K562 (cell line): ENCODE data around the gene COL9A3. TPM values are rescaled to one million over a fixed set of nuclear protein-coding genes. Genes with fewer than 3 reads are reported as not detected.
A peak's percentile ranks its signal among the peaks of the same experiment; 100 is the strongest.

ENCODE experiments used
- ARHGAP35 ChIP-seq: fragments of 450-650 bp; IDR thresholded peaks from 2 replicates; pipeline ENCODE4 v1.6.1; 2018; ENCODE audit not compliant: partially characterized antibody
- BACH1 ChIP-seq: fragments of 200-800 bp; sonication (Bioruptor generic); IDR thresholded peaks from 2 replicates; pipeline ENCODE4 v1.6.1; 2016; ENCODE audit warnings: missing genetic modification characterization, missing compliant biosample characterization
- EP400 ChIP-seq: fragments of 450-650 bp; IDR thresholded peaks from 2 replicates; pipeline ENCODE4 v1.6.1; 2017; ENCODE audit warnings: antibody characterized with exemption, mild to moderate bottlenecking, moderate library complexity
- ETV6 ChIP-seq, 3 experiments: fragments of 150-350 bp in 1 of 3; sonication (generic) in 1 of 3; formaldehyde crosslinking in 1 of 3; IDR thresholded peaks; 2 replicates each; pipeline versions ENCODE4 v1.6.1 to v1.8.0; 2014 to 2022; ENCODE audit warnings: borderline replicate concordance in 2 of 3, low read depth in 2 of 3, antibody characterized with exemption in 1 of 3, low read length in 1 of 3, mild to moderate bottlenecking in 1 of 3, missing genetic modification reagents in 1 of 3
- HDGF ChIP-seq: fragments of 450-650 bp; IDR thresholded peaks from 2 replicates; pipeline ENCODE4 v1.6.1; 2016
- LCOR ChIP-seq: sonication (generic); formaldehyde crosslinking; IDR thresholded peaks from 2 replicates; pipeline ENCODE4 v1.8.0; 2022; ENCODE audit warnings: mild to moderate bottlenecking, missing genetic modification reagents
- MTA2 ChIP-seq: fragments of 450-650 bp; IDR thresholded peaks from 2 replicates; pipeline ENCODE4 v1.6.1; 2016; ENCODE audit warnings: low read depth
- SIN3A ChIP-seq, 2 experiments: fragments of 150-350 bp in 1 of 2; IDR thresholded peaks; 2 replicates each; pipeline ENCODE4 v1.6.1; 2011 to 2016; ENCODE audit warnings: borderline replicate concordance in 2 of 2, low read depth in 2 of 2, low read length in 2 of 2, mild to moderate bottlenecking in 2 of 2, moderate library complexity in 2 of 2; ENCODE audit not compliant: control insufficient read depth in 1 of 2
- SMC3 ChIP-seq: conservative IDR thresholded peaks from 2 replicates; pipeline ENCODE4 v1.6.1; 2011; ENCODE audit warnings: low read depth, low read length, improper control_type of control experiment; ENCODE audit not compliant: insufficient read depth
- TAF7 ChIP-seq: fragments of 450-650 bp; IDR thresholded peaks from 2 replicates; pipeline ENCODE4 v1.6.1; 2016; ENCODE audit warnings: missing genetic modification characterization, missing compliant biosample characterization
- TAF9B ChIP-seq: fragments of 450-650 bp; IDR thresholded peaks from 2 replicates; pipeline ENCODE4 v1.6.1; 2018; ENCODE audit warnings: mild to moderate bottlenecking; ENCODE audit not compliant: partially characterized antibody
- ZFP1 ChIP-seq: fragments of 450-650 bp; formaldehyde crosslinking; IDR thresholded peaks from 2 replicates; pipeline ENCODE4 v1.4.0; 2020; ENCODE audit warnings: mild to moderate bottlenecking, mixed read lengths
- ZNF23 ChIP-seq: fragments of 250-450 bp; sonication (Bioruptor Pico); IDR thresholded peaks from 2 replicates; pipeline ENCODE4 v1.4.0; 2020; ENCODE audit warnings: mild to moderate bottlenecking
- ZNF316 ChIP-seq: fragments of 450-650 bp; IDR thresholded peaks from 2 replicates; pipeline ENCODE4 v1.6.1; 2016
- ZNF384 ChIP-seq: IDR thresholded peaks from 2 replicates; pipeline ENCODE4 v1.6.1; 2012; ENCODE audit warnings: low read depth, low read length, improper control_type of control experiment
- polyA plus RNA-seq, 8 experiments: library from polyadenylated mRNA; depleted of rRNA in 4 of 8; stranded (reverse) in 5 of 8; unstranded in 3 of 8; fragments of >200 nt; fragmentation: Nextera tagmentation in 2 of 8; fragmentation: Illumina TruSeq in 1 of 8; extraction: Ambion mirVana in 2 of 8; extraction: Trizol in 1 of 8; gene quantifications; 2 replicates each; pipeline versions ENCODE4 v1.2.1 to v1.2.3, GENCODE V29; 2011 to 2014; ENCODE audit warnings: inconsistent platforms in 1 of 8, missing spikeins in 1 of 8
- total RNA-seq, 7 experiments: library from RNA; depleted of rRNA in 6 of 7; stranded (reverse); fragments of >200 nt in 6 of 7; fragmentation: Illumina TruSeq in 2 of 7; extraction: Trizol in 2 of 7; gene quantifications; 2 replicates each; pipeline versions ENCODE4 v1.2.1 to v1.2.3, GENCODE V29; 2011 to 2021; ENCODE audit warnings: low replicate concordance in 1 of 7
- TF ChIP-seq, protein P1 (sequence below): fragments of 450-650 bp; IDR thresholded peaks from 2 replicates; pipeline ENCODE4 v1.6.1; 2017; ENCODE audit warnings: antibody characterized with exemption, mild to moderate bottlenecking
- TF ChIP-seq, protein P2 (sequence below), 2 experiments: IDR thresholded peaks; 2 replicates each; pipeline ENCODE4 v1.6.1; 2011; ENCODE audit warnings: borderline replicate concordance in 1 of 2, control low read depth in 1 of 2, low read depth in 1 of 2, low read length in 1 of 2, mild to moderate bottlenecking in 1 of 2, mixed read lengths in 1 of 2, moderate library complexity in 1 of 2; ENCODE audit not compliant: insufficient read depth in 1 of 2, insufficient read length in 1 of 2, poor library complexity in 1 of 2, severe bottlenecking in 1 of 2; ENCODE audit errors: extremely low read depth in 1 of 2
- TF ChIP-seq, protein P3 (sequence below): IDR thresholded peaks from 3 replicates; pipeline ENCODE4 v1.6.1; 2011; ENCODE audit warnings: borderline replicate concordance, mild to moderate bottlenecking; ENCODE audit not compliant: insufficient read length, insufficient read depth

Gene COL9A3
- total and polyA plus RNA-seq, 9 of the 15 experiments (the other 6 are each of a cell fraction or from before 2014, with no cell fraction given) = 0.14 to 3.6 (median 0.88) TPM; not detected in 1

DNA sequence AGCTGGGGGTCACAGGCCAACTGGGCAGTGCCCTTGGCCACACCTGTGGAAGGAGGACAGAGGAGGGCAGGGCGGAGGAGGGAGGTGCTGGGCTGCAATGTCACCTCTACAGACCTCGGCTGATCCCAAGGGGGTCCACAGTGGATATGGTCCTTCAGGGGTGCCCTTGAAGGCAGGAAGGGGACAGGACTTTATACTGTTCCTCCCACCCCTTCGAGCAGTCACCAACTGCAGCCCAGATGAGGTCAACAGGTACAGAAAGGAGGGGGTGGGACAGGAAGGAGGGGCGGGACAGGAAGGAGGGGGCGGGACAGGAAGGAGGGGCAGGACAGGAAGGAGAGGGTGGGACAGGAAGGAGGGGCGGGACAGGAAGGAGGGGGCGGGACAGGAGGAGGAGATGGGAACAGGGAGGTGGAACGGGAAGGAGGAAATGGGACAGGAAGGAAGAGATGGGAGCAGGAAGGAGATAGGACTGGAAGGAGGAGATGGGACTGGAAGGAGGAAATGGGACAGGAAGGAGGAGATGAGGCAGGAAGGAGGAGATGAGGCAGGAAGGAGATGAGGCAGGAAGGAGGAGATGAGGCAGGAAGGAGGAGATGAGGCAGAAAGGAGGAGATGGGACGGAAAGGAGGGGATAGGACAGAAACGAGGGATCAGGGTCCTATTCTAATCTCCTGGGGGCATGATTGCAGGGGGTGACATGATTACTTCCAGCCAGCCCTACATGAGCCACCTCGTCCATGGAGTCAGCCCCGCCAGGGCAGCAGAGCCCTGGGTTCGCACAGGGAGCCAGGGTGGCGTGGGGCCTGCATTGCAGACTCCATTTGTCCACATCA, 39.9 kb upstream of the COL9A3 start (continued):
- TF ChIP-seq, protein P1, sequence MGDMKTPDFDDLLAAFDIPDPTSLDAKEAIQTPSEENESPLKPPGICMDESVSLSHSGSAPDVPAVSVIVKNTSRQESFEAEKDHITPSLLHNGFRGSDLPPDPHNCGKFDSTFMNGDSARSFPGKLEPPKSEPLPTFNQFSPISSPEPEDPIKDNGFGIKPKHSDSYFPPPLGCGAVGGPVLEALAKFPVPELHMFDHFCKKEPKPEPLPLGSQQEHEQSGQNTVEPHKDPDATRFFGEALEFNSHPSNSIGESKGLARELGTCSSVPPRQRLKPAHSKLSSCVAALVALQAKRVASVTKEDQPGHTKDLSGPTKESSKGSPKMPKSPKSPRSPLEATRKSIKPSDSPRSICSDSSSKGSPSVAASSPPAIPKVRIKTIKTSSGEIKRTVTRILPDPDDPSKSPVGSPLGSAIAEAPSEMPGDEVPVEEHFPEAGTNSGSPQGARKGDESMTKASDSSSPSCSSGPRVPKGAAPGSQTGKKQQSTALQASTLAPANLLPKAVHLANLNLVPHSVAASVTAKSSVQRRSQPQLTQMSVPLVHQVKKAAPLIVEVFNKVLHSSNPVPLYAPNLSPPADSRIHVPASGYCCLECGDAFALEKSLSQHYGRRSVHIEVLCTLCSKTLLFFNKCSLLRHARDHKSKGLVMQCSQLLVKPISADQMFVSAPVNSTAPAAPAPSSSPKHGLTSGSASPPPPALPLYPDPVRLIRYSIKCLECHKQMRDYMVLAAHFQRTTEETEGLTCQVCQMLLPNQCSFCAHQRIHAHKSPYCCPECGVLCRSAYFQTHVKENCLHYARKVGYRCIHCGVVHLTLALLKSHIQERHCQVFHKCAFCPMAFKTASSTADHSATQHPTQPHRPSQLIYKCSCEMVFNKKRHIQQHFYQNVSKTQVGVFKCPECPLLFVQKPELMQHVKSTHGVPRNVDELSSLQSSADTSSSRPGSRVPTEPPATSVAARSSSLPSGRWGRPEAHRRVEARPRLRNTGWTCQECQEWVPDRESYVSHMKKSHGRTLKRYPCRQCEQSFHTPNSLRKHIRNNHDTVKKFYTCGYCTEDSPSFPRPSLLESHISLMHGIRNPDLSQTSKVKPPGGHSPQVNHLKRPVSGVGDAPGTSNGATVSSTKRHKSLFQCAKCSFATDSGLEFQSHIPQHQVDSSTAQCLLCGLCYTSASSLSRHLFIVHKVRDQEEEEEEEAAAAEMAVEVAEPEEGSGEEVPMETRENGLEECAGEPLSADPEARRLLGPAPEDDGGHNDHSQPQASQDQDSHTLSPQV = peak; percentile 74
- TF ChIP-seq ZFP1 (CRISPR knock-in tag) = no peak
- TF ChIP-seq, protein P2, sequence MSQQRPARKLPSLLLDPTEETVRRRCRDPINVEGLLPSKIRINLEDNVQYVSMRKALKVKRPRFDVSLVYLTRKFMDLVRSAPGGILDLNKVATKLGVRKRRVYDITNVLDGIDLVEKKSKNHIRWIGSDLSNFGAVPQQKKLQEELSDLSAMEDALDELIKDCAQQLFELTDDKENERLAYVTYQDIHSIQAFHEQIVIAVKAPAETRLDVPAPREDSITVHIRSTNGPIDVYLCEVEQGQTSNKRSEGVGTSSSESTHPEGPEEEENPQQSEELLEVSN (IDR thresholded peaks at IDR 0.05; ENCODE audit: borderline replicate concordance in 1 of 2, extremely low read depth in 1 of 2, insufficient read depth in 1 of 2, insufficient read length in 1 of 2, low read depth in 1 of 2, low read length in 1 of 2, poor library complexity in 1 of 2, severe bottlenecking in 1 of 2) = no peak
- TF ChIP-seq ZNF23 (CRISPR knock-in tag) = no peak
- TF ChIP-seq SIN3A (IDR thresholded peaks at IDR 0.05; ENCODE audit: borderline replicate concordance in 2 of 2, control insufficient read depth in 1 of 2, low read depth in 2 of 2, low read length in 2 of 2) = 0 out of 4 replicates have a peak, but pooled peaks of 1 of the 2 experiments have one; percentile 4
- TF ChIP-seq ZNF316 = no peak
- no peak for TF ChIP-seq BACH1 (tag)
- TF ChIP-seq ZNF384 = no peak
- peak; percentile 73 for TF ChIP-seq ARHGAP35
- TF ChIP-seq EP400 = peak; percentile 45; the same call in 1 of the 2 replicates
- TF ChIP-seq TAF7 (tag) = no peak
- TF ChIP-seq HDGF = peak; percentile 93
- no peak for TF ChIP-seq SMC3
- TF ChIP-seq TAF9B = peak; percentile 57
- peak; percentile 96 for TF ChIP-seq ETV6 (IDR thresholded peaks at IDR 0.05; ENCODE audit: borderline replicate concordance in 1 of 2, low read depth in 2 of 2, low read length in 1 of 2)
- no peak for TF ChIP-seq ETV6 (CRISPR knock-in tag; IDR thresholded peaks at IDR 0.05; ENCODE audit: borderline replicate concordance)
- no peak for TF ChIP-seq LCOR (CRISPR knock-in tag)
- TF ChIP-seq, protein P3, sequence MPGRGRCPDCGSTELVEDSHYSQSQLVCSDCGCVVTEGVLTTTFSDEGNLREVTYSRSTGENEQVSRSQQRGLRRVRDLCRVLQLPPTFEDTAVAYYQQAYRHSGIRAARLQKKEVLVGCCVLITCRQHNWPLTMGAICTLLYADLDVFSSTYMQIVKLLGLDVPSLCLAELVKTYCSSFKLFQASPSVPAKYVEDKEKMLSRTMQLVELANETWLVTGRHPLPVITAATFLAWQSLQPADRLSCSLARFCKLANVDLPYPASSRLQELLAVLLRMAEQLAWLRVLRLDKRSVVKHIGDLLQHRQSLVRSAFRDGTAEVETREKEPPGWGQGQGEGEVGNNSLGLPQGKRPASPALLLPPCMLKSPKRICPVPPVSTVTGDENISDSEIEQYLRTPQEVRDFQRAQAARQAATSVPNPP = no peak
- no peak for TF ChIP-seq MTA2
